ENCODE measurements around the gene PLPPR1.

GRCh38 chr9:101299901-101300300 lies 271.4 kb downstream of the PLPPR1 start:
- TF ChIP-seq CTCF (conservative IDR thresholded peaks at IDR 0.05; ENCODE audit: low read length) = no peak
- TF ChIP-seq EZH2phosphoT487 (IDR thresholded peaks at IDR 0.05; ENCODE audit: borderline replicate concordance) = no peak

Data from Loucy (cell line).